ENCODE data around the gene SYT15.
"Not testable (repeated sequence)": the region's sequence is repeated elsewhere in the genome, so short reads cannot be mapped to it uniquely, and the experiment has no call there.

The SYT15 gene

GRCh38 chr10:46594453-46595063, 15.6 kb downstream of the SYT15 start:
- DNase-seq = not testable (repeated sequence)

- DNase-seq = not testable (repeated sequence)
These were observed 17.6 kb downstream of the SYT15 start for GRCh38 chr10:46596570-46596969.

- not testable (repeated sequence) for DNase-seq
These were observed 18.8 kb downstream of the SYT15 start for GRCh38 chr10:46597616-46598246.

- DNase-seq = not testable (repeated sequence)
These were observed 21.6 kb downstream of the SYT15 start for GRCh38 chr10:46600516-46600915.

GRCh38 chr10:46615540-46615939, 36.6 kb downstream of the SYT15 start:
- DNase-seq = not testable (repeated sequence)

- DNase-seq = not testable (repeated sequence)
These were observed 37.3 kb downstream of the SYT15 start for GRCh38 chr10:46616227-46616626.

GRCh38 chr10:46617134-46617533, 38.2 kb downstream of the SYT15 start:
- not testable (repeated sequence) for DNase-seq

GRCh38 chr10:46617913-46618312, 39.0 kb downstream of the SYT15 start:
- DNase-seq = not testable (repeated sequence)

- not testable (repeated sequence) for DNase-seq
These were observed 45.1 kb downstream of the SYT15 start for GRCh38 chr10:46623899-46624654.

- DNase-seq = not testable (repeated sequence)
These were observed 50.9 kb downstream of the SYT15 start for GRCh38 chr10:46629805-46630204.

- not testable (repeated sequence) for DNase-seq
These were observed 51.9 kb downstream of the SYT15 start for GRCh38 chr10:46630816-46631215.

GRCh38 chr10:46631683-46632082, 52.8 kb downstream of the SYT15 start:
- not testable (repeated sequence) for DNase-seq

- DNase-seq = not testable (repeated sequence)
These were observed 55.8 kb downstream of the SYT15 start for GRCh38 chr10:46634698-46635097.

GRCh38 chr10:46635364-46635959, 56.5 kb downstream of the SYT15 start:
- not testable (repeated sequence) for DNase-seq

- DNase-seq = not testable (repeated sequence)
These were observed 61.1 kb downstream of the SYT15 start for GRCh38 chr10:46640005-46640404.

Data from DMS79 (cell line).